GM18526 (cell line): ENCODE data around the gene LRRC38.

Experiments
- POLR2A ChIP-seq: IDR thresholded peaks from 3 replicates; pipeline ENCODE4 v1.6.1; 2011; ENCODE audit not compliant: insufficient read length; ENCODE audit errors: extremely low read depth

Gene LRRC38

GRCh38 chr1:13536571-13536970 is 22.8 kb upstream of the LRRC38 start:
- no peak for TF ChIP-seq POLR2A

DNA sequence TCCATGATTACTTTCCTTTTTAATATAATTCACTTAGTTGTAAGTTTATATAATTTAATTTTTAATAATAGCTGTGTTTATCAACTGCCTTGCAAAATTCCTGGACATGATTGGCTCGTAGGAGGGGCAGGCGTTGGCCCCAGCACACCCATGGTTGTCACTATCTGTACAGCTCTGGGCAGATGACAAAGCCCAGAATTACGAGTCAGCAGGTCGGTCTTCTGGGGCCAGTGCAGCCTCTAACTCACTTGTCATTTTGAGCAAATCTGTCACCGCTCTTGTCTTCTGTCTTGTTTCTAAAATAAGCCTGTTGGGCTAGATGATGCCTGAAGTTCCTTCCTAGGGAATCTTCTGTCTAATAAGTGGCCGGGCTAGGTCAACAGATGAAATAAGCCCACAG is 21.4 kb upstream of the LRRC38 start:
- no peak for TF ChIP-seq POLR2A

DNA sequence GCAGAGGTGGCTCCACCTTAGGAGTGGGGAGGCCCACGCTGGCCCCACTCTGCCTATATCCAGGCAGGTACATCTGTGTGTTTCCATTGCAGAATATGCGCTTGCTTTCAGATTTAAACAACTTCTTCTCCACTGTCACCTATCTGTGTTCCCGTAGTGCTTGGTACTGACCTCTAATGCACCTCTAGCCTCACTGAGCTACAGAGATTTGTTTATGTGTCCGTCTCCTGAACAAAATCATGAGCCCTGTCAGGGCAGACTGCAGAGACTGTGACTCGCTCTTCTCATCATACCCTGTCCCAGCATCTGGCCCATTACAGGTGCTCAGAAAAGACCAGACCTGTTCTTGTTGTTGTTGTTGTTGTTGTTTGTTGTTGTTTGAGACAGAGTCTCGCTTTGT is 14.5 kb upstream of the LRRC38 start:
- TF ChIP-seq POLR2A = no peak

GRCh38 chr1:13523780-13524477 is 10.1 kb upstream of the LRRC38 start:
- no peak for TF ChIP-seq POLR2A

DNA sequence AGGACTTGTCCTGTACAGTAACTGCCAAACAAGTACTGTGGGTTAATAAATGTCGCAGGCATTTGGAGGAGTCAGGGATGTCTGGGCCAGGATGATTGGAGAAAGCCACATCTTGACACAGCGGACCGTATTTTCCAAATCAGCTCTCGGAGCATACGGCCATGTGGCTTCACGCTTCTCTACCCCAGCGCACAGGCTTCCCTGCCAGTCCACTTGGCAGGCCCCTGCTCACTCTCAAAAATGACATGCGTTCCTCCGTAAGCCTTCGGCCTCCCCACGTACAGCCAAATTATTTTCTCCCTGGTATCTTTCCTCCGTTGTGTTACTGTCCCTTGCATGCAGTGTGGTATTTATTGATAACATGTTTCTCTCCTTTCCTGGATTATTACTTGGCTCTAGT is 7.2 kb upstream of the LRRC38 start:
- TF ChIP-seq POLR2A = no peak

GRCh38 chr1:13517193-13517812 is 3.5 kb upstream of the LRRC38 start:
- no peak for TF ChIP-seq POLR2A

DNA sequence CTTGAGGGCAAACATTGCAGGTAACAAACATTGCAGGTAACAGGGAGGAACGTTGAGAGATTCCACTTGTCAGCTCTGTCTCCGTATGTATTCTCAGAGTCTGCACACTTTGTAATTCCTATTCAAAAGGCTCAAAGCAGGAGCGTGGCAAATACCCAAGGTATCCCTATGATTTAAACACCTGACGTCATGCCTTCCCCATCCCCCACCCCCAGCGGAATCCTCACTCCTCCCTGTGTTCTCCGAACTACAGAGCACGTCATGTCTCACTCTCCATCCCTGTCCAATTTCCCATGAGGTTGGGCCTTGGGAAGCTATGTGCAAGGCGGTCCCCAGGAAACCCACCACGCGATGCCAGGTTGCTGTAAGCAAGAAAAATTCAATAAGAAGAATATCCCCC is 2.8 kb upstream of the LRRC38 start:
- TF ChIP-seq POLR2A = no peak

GRCh38 chr1:13514821-13515220 is 1.0 kb upstream of the LRRC38 start:
- no peak for TF ChIP-seq POLR2A

GRCh38 chr1:13513063-13513894 is 524 bp downstream of the LRRC38 start:
- no peak for TF ChIP-seq POLR2A

- no peak for TF ChIP-seq POLR2A
Observed at GRCh38 chr1:13512472-13512871, 1.3 kb downstream of the LRRC38 start.

GRCh38 chr1:13510499-13510898 is 3.3 kb downstream of the LRRC38 start:
- TF ChIP-seq POLR2A = no peak

- TF ChIP-seq POLR2A = no peak
Observed at GRCh38 chr1:13507075-13507474, 6.7 kb downstream of the LRRC38 start.

DNA sequence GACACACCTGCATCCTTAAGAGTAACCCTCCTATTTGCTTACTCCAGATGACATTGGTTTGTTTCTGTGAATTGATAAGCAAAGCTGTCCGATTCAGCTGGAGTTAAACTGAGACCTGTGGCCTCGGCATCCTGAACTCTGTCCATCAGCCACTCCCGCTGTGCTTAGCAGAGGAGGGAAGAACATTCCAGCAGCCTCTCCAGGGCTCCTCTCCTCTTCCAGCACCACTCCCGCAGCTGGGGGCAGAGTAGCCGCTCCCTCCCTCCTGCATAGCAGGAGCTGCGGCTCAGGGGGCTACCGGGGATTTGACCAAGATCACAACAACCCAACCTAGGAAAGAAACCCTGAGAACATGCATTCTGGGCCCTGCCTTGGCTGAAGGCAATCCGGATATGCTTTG is 8.8 kb downstream of the LRRC38 start:
- no peak for TF ChIP-seq POLR2A

GRCh38 chr1:13500806-13501205 is 13.0 kb downstream of the LRRC38 start:
- no peak for TF ChIP-seq POLR2A

GRCh38 chr1:13499422-13499821 is 14.4 kb downstream of the LRRC38 start:
- no peak for TF ChIP-seq POLR2A

DNA sequence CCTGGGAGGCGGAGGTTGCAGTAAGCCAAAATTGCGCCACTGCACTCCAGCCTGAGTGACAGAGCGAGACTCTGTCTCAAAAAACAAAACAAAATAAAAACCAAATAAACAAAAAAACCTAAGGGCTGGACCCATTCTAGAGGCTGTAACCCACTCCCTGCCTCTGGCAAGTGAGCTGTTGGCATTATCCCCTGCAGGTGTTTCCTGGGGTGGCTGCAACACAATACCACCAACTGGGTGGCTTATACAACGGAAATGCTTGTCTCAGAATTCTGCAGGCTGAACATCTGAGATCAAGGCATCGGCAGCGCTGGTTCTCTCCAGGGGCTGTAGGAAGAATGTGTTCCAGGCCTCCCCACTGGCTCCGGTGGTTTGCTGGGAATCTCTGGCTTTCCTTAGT is 15.2 kb downstream of the LRRC38 start:
- no peak for TF ChIP-seq POLR2A
